ACHN (cell line): ENCODE data around the gene SCGN.

Experiments used
- DNase-seq: peaks from one replicate; pipeline ENCODE4 v3.0.0-alpha.2; 2015
- in situ Hi-C: cut with HindIII; loops from 2 replicates; pipeline ENCODE4 v1.10.0; 2017; ENCODE audit warnings: low sequenced_read_pairs, low pct_ligation_motif_present, low pct_unique_long_range_greater_than_20kb

The SCGN gene, protein sequence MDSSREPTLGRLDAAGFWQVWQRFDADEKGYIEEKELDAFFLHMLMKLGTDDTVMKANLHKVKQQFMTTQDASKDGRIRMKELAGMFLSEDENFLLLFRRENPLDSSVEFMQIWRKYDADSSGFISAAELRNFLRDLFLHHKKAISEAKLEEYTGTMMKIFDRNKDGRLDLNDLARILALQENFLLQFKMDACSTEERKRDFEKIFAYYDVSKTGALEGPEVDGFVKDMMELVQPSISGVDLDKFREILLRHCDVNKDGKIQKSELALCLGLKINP

GRCh38 chr6:25652007-25652515 is at the start of gene SCGN:
Gene SCGN, plus strand, starts transcription at chr6:25652215. Its CDS starts 189 bp downstream, at chr6:25652404.
- peak; percentile 76 for DNase-seq
- in situ Hi-C loops: no loop called here

DNA sequence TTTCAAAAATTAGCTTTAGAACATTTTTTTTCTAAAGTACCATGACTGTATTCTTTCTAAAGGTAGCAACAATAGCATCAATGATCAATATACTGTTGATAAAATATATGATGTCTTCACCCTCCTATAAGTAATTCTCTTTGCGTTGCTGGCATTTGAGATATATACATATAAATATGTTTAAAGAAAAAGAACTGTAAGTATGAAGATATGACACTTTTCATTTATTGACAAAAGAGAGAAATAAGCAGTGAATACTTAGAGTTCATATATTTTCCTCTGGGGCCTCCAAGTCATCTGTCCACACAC is 49.4 kb upstream of the SCGN start:
- no peak for DNase-seq
- in situ Hi-C loops: no loop called here

DNA sequence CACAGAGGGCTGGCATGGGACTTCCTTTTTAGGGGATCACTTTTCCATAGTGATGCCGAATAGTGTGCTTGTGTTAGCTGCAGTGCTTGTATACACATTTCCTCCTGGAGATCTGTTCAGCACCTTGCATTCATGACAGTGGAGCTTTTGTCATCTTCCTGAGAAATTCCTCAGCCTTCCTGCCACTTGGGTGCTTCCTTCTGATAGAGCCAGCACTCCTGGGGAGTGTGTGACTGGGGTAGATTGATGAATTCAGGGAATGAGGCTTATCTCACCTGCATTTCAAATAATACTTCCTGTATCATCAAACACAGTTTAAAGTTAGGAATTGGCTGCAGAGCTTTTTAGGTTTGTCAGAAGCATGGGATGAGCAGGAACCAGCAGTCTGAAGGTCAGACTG is 48.8 kb upstream of the SCGN start:
- DNase-seq: no peak
- in situ Hi-C loops: no loop called here

DNA sequence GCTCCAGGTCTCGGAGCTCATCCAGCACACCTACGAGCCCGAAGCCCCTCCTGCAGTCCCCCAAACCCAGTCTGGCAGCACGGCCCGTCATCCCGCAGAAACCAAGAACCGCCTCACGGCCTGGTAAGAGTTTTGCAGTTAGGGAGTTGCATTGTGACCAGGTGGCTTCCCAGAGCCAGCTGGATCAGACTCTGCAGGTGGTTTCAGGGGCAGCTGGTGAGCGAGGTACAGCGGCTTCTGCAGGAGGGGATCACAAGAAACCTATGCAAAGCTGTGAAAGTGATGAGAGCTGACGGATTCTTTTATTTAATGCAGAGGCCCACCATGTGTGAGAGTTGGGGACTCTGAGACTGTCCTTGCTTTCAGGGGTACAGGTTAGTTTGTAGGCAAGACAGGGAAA is 45.9 kb upstream of the SCGN start:
- no peak for DNase-seq
- in situ Hi-C loops: no loop called here

GRCh38 chr6:25608558-25609174 is 43.3 kb upstream of the SCGN start:
- no peak for DNase-seq
- in situ Hi-C loops: no loop called here

DNA sequence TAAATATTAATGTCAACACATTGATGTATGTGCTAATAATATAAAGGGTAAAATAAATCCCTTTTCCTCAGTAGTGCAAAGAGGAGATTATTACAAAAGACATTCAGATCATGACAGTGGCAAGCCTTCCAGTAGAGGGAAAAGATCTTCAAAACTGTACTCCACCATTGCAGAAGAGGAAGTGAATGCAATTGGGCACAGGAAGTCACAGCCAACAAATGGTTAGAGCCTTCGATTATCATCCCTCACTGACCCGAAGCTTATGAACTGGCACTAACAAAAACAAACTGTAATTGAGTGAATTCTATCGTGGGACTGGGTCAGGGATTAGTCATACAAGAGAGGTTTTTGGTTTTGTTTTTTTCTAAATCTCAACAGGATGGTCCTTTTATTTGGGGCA is 39.3 kb upstream of the SCGN start:
- no peak for DNase-seq

DNA sequence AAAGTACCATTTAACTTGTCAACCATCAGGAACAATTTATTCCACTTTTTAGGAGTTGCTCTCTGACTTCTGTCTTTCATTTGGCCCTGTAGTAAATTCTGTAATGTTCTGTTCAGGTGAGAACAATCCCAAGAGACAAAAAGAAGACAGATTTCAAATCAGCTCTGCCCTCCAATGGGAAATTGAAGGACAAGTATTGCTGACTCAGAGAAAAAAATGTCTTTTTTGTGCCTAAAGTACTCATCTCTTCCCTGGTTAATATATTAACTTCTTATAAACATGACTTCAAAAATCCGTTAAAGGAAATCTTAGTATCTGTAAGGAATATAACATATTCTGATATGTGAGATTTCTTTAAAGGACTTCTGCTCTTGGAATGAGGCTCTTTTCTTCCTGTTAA is 38.6 kb upstream of the SCGN start:
- in situ Hi-C loops: no loop called here
- DNase-seq: no peak

More for the DNA sequence above, 39.3 kb upstream of the SCGN start:
- in situ Hi-C loops: no loop called here

GRCh38 chr6:25614052-25614451 is 38.0 kb upstream of the SCGN start:
- DNase-seq: no peak
- in situ Hi-C loops: no loop called here

- DNase-seq: no peak
- in situ Hi-C loops: no loop called here
Observed at GRCh38 chr6:25615471-25615870, 36.5 kb upstream of the SCGN start.

DNA sequence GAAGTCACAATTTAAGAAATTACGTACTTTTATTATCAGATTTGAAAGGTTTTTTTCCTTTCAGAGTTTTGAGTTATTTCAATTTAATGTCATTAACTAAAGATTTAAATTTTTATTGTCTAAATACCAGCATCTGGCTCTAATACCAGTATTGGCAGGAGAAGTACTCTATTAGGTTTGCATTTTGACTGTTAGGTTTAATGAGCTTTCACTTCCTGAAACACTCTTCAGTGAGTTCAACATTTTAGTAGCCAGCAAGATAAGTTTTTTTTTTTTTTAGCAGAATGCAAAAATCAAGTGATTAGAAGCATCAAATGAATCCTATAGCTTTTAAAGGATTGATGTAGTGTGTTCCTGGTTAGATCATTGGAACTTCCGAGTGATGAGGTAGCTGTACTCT is 34.0 kb upstream of the SCGN start:
- no peak for DNase-seq
- in situ Hi-C loops: no loop called here

DNA sequence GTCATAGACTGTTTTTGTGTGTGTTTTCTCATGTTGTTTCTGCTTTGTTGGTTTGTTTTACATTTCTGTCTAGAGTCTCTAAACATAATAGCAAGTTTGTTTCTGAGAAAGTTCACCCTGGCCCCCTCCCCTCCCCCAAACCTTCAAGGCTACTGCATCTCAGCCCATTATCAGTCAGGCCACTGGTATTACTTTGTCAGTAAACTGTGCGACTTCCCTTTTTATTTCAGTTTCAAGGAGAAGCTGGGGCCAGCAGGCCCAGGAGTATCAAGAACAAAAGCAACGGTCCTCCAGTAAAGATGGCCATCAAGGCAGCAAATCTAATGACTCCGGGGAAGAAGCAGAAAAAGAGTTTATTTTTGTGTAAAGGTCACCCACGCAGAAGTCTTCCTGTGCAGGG is 32.8 kb upstream of the SCGN start:
- DNase-seq: no peak
- in situ Hi-C loops: no loop called here

DNA sequence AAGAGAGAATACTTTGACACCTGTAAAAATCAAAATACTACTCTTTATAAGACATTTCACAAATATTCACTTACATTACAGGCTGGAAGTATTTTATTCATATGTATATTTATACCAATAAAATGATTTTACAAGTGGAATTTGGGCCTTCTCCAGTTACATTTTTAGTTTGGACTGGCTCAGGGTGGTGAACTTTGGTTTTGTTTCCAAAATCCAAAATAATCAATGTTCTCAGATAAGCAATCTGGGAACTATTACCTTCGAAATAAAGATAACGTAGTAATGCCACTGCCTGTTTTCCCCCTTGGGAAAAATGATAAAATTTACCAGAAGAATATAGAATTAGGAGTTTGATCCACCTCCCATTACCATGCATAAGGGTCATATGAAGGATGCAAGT is 31.6 kb upstream of the SCGN start:
- no peak for DNase-seq
- in situ Hi-C loops: no loop called here

- in situ Hi-C loops: no loop called here
- DNase-seq: no peak
Observed at GRCh38 chr6:25623065-25623464, 28.9 kb upstream of the SCGN start.

DNA sequence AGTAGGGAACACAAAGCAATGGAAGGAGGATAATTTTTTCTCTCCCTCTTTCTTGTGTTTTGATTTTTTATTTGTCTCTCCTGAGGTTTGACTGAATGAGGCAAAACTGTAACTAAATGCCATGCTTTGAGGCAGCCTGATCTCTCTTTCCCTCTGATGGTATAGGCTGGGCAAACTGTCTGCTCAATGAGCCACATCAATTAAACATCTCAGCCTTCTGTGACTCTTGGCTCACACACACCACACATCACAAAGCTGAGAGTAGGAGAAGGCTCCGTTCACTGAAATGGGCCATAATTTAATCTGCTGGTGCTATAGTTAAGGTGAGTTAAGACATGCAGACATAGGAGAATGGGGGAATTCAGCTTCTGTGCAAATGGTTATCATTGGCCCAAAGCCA is 28.1 kb upstream of the SCGN start:
- in situ Hi-C loops: no loop called here
- DNase-seq: no peak

DNA sequence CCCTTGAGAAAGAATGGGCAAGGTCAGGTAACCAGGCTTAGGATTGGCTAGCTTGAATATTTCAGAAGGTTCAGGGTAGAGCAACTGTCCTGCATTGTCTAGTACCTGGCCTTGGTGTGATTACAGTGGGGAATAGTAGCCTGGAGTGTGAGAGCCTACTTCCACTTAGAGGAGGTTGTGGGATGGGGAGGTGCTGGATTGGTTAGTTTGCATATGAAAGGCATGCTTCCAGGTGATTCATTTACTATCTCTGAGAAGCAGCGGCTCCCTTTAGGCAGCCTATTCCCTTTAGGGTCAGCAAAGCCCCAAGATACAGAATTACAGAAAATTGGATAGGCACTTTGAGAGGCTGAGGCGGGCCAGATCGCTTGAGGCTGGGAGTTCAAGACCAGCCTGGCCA is 25.0 kb upstream of the SCGN start:
- in situ Hi-C loops: no loop called here
- DNase-seq: no peak

DNA sequence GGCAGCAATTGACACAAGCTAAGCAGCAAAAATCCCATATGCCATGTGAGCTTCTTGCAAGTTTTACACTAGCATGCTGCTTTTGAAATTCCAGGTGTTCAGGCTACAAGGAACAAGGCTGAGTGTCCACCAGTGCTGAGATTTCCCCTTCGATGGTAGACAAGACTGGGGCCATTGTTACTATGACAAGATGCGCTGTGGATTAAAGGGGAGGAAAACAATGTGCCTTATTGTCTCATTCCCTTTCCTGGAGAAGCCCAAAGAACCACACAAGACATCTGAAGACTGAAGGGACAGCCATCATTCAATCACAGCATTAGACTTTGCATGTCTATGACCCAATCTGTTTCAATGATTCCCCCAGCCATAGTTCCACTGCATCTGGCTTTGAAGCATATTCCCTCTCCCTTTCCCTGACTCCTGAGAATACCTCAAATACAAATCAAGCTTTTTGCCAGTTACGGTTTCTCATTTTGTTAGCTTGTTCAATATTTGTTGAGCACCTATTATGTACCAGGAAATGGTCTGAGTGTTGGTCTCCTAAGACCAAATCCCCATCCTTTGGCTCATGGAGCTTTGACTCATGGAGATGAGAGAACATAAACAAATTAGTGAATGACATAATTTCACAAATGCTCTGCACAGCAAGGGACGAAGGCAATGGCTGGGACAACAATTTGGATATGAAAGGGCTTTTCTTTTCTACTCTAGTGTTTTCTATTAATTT is 23.4 kb upstream of the SCGN start:
- in situ Hi-C loops: no loop called here
- DNase-seq: no peak

- in situ Hi-C loops: no loop called here
- no peak for DNase-seq
Observed at GRCh38 chr6:25629198-25629576, 22.8 kb upstream of the SCGN start.

- DNase-seq: no peak
- in situ Hi-C loops: no loop called here
Observed at GRCh38 chr6:25630508-25631278, 21.3 kb upstream of the SCGN start.

DNA sequence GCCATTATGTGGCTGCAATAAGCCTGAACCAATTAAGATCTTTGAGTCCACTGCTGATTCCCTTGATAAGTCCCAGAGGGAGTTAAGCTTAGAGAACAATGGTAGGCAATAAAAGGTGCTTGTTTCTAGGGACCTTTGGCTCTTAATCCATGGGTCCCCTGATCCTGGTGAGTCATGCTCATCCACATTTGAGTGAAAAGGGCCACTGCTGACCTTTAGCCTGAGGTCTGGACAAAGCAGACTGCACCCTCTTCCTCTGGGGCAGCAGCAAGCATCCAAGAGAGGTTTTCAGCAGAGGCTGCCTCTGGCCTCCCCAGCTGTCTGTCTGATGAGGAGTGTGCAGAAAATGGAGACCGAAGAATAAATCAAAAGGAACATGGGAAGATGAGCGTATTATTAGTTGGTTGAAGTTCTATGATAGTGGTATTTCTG is 16.1 kb upstream of the SCGN start:
- no peak for DNase-seq
- in situ Hi-C loops: no loop called here
